Neural progenitor cell (in vitro differentiated cells): ENCODE data around the gene RASIP1. TPM values are rescaled to one million over a fixed set of nuclear protein-coding genes. Genes with fewer than 3 reads are reported as not detected.
"Not testable (repeated sequence)": the region's sequence is repeated elsewhere in the genome, so short reads cannot be mapped to it uniquely, and the experiment has no call there.

ENCODE experiments used
- DNase-seq: peaks from one replicate; pipeline ENCODE4 v3.0.0-alpha.2; 2016; ENCODE audit warnings: low spot score
- H2AFZ ChIP-seq: fragments of 200-600 bp; sonication (generic); replicated peaks from 2 replicates; pipeline ENCODE4 v1.6.1; 2016; ENCODE audit warnings: antibody characterized with exemption
- H3F3A ChIP-seq: fragments of 200-600 bp; sonication (generic); 2 replicates; pipeline ENCODE4 v1.6.1; 2016; ENCODE audit warnings: antibody characterized with exemption, low read depth
- H3K27ac ChIP-seq: fragments of 200-600 bp; sonication (generic); 2 replicates; pipeline ENCODE4 v1.5.1; 2016; ENCODE audit warnings: mild to moderate bottlenecking
- H3K27me3 ChIP-seq: fragments of 200-600 bp; sonication (generic); 2 replicates; pipeline ENCODE4 v1.6.1; 2016; ENCODE audit warnings: mild to moderate bottlenecking, moderate library complexity
- H3K36me3 ChIP-seq: fragments of 200-600 bp; sonication (generic); 2 replicates; pipeline ENCODE4 v1.5.1; 2016
- H3K4me1 ChIP-seq: fragments of 200-600 bp; sonication (generic); 2 replicates; pipeline ENCODE4 v1.6.1; 2016; ENCODE audit warnings: mixed run types
- H3K4me2 ChIP-seq: fragments of 200-600 bp; sonication (generic); 2 replicates; pipeline ENCODE4 v1.6.1; 2016
- H3K4me3 ChIP-seq: fragments of 200-600 bp; sonication (generic); 2 replicates; pipeline ENCODE4 v1.5.1; 2016
- H3K79me2 ChIP-seq: fragments of 200-600 bp; sonication (generic); 2 replicates; pipeline ENCODE4 v1.6.1; 2016; ENCODE audit warnings: low read depth
- H3K9ac ChIP-seq: fragments of 200-600 bp; sonication (generic); 2 replicates; pipeline ENCODE4 v1.6.1; 2016
- H3K9me3 ChIP-seq: fragments of 200-600 bp; sonication (generic); 2 replicates; pipeline ENCODE4 v1.5.1; 2016; ENCODE audit warnings: low read depth
- H4K20me1 ChIP-seq: fragments of 200-600 bp; sonication (generic); 2 replicates; pipeline ENCODE4 v1.6.1; 2016; ENCODE audit warnings: low read depth
- H3K27ac Mint-ChIP-seq: 3 replicates; pipeline ENCODE4 v1.8.0; 2021; ENCODE audit warnings: mixed read lengths
- H3K27me3 Mint-ChIP-seq: 2 replicates; pipeline ENCODE4 v1.8.0; 2022; ENCODE audit warnings: low read depth, mild to moderate bottlenecking, inconsistent platforms, moderate library complexity, mixed read lengths; ENCODE audit not compliant: insufficient read depth
- H3K36me3 Mint-ChIP-seq: 3 replicates; pipeline ENCODE4 v1.8.0; 2021; ENCODE audit warnings: mixed read lengths
- H3K4me1 Mint-ChIP-seq: 3 replicates; pipeline ENCODE4 v1.8.0; 2021; ENCODE audit warnings: mixed read lengths
- H3K4me3 Mint-ChIP-seq: 3 replicates; pipeline ENCODE4 v1.8.0; 2021; ENCODE audit warnings: mild to moderate bottlenecking, moderate library complexity, mixed read lengths
- H3K9me3 Mint-ChIP-seq: 3 replicates; pipeline ENCODE4 v1.8.0; 2020; ENCODE audit warnings: mixed read lengths
- EZH2 ChIP-seq: fragments of 200-600 bp; sonication (generic); IDR thresholded peaks from 2 replicates; pipeline ENCODE4 v1.6.1; 2017; ENCODE audit warnings: antibody characterized with exemption, mild to moderate bottlenecking, moderate library complexity
- EZH2phosphoT487 ChIP-seq: fragments of 200-600 bp; sonication (generic); IDR thresholded peaks from 2 replicates; pipeline ENCODE4 v1.6.1; 2017; ENCODE audit warnings: antibody characterized with exemption
- total RNA-seq: library from RNA; depleted of rRNA; stranded (reverse); fragments of >200 nt; gene quantifications from 2 replicates; pipeline ENCODE4 v1.2.3, GENCODE V29; 2015; ENCODE audit warnings: low replicate concordance
- TF ChIP-seq, protein P1 (sequence below): fragments of 200-600 bp; sonication (generic); IDR thresholded peaks from 2 replicates; pipeline ENCODE4 v1.5.1; 2017; ENCODE audit warnings: antibody characterized with exemption, mild to moderate bottlenecking

Gene RASIP1
- total RNA-seq, 1 donor from 2014 or later = 0.86 TPM

DNA sequence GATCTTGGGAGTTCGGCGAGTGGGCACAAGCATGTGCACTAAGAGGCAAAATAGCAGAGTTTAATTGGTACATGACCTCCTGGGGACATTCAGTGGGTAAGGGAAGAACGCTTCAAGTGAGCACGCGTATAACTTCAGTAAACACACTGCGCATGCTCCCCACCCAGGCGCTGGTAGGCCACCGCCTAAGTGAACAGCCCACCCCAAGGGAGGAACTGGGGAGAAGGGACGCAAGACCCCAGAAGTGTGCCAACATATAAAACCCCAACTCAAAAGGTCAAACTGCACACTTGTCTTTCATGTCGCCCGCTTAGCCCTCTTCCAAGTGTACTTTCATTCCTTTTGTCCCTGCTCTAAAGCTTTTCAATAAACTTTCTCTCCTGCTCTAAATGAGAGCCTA lies 57.1 kb downstream of the RASIP1 start:
- Histone ChIP-seq H3K79me2 (no peaks in the 10 kb centered on the region), H4K20me1 (no peaks in the 10 kb centered on the region), H3K4me3 (no peak overlapping the region), H3K36me3 (no peaks in the 10 kb centered on the region), H3K4me2 (no peak overlapping the region), H2AFZ (no peak overlapping the region), H3K27me3 (no peaks in the 10 kb centered on the region), H3K9me3 (no peaks in the 10 kb centered on the region), H3F3A (peaks cover 2% of the 10 kb centered on the region), H3K27ac (no peak overlapping the region), H3K9ac (no peak overlapping the region), H3K4me1 (no peaks in the 10 kb centered on the region)
- Mint-ChIP-seq H3K36me3 (no peaks in the 10 kb centered on the region), H3K4me1 (peaks cover 15% of the 10 kb centered on the region), H3K4me3 (no peak overlapping the region), H3K9me3 (peaks cover 4% of the 10 kb centered on the region), H3K27ac (no peak overlapping the region), H3K27me3 (peaks cover 5% of the 10 kb centered on the region)
- no peak for TF ChIP-seq EZH2
- TF ChIP-seq, protein P1, sequence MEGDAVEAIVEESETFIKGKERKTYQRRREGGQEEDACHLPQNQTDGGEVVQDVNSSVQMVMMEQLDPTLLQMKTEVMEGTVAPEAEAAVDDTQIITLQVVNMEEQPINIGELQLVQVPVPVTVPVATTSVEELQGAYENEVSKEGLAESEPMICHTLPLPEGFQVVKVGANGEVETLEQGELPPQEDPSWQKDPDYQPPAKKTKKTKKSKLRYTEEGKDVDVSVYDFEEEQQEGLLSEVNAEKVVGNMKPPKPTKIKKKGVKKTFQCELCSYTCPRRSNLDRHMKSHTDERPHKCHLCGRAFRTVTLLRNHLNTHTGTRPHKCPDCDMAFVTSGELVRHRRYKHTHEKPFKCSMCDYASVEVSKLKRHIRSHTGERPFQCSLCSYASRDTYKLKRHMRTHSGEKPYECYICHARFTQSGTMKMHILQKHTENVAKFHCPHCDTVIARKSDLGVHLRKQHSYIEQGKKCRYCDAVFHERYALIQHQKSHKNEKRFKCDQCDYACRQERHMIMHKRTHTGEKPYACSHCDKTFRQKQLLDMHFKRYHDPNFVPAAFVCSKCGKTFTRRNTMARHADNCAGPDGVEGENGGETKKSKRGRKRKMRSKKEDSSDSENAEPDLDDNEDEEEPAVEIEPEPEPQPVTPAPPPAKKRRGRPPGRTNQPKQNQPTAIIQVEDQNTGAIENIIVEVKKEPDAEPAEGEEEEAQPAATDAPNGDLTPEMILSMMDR = no peak
- TF ChIP-seq EZH2phosphoT487 = no peak
- no peak for DNase-seq

DNA sequence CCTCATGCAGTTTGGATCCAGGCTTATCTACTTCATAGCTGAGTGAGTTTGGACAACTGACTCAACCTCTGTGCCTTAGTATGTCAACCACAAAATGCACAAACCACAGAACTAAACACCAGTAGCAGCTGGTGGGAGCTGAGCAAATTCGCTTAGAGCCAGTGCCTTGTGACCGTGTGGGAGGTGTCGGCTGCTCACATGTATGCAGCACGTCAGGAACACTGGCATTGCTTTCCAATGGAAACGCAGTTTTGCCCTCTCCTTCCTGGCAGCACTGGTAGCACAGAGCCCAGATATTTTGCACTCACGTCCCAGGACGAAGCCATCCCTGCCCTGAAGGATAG lies 59.3 kb downstream of the RASIP1 start:
- DNase-seq = no peak
- H3K36me3 ChIP-seq = no peaks in the 10 kb centered on the region

DNA sequence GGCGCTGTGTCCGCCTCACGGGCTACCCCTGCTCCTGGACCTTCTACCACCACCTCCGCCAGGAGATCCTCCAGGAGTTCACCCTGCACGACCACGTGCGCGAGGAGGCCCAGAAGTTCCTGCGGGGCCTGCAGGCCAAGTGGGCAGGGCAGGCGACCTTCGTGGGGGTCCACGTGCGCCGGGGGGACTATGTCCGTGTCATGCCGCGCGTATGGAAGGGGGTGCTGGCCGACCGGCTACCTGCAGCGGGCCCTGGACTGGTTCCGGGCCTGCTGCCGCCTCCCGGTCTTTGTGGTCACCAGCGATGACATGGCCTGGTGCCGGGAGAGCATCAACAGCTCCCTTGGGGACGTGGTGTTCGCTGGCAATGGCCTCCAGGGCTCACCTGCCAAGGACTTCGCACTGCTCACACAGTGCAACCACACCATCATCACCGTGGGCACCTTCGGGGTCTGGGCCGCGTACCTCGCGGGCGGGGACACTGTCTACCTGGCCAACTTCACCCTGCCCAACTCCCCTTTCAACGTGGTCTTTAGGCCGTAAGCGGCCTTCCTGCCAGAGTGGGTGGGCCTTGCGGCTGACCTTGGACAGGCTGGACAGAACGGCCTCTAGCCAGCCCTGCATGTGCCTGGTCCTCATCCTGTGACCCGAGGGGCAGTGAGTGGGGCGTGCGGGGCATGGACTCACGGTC lies 59.8 kb downstream of the RASIP1 start:
- peaks cover 2% of the 10 kb centered on the region for H3K4me1 ChIP-seq
- no peak for DNase-seq
- H3K27ac ChIP-seq = no peak overlapping the region
- no peaks in the 10 kb centered on the region for H3K9me3 ChIP-seq
- no peaks in the 10 kb centered on the region for H4K20me1 ChIP-seq
- H3K27me3 Mint-ChIP-seq = peaks cover 2% of the 10 kb centered on the region
- peaks cover 8% of the 10 kb centered on the region for H3K4me1 Mint-ChIP-seq
- H3K27me3 ChIP-seq = no peaks in the 10 kb centered on the region
- no peak overlapping the region for H3K27ac Mint-ChIP-seq
- H3K4me3 Mint-ChIP-seq = no peak overlapping the region
- no peak overlapping the region for H3K4me3 ChIP-seq
- H3K36me3 ChIP-seq = no peaks in the 10 kb centered on the region
- H3K79me2 ChIP-seq = no peaks in the 10 kb centered on the region
- no peak overlapping the region for H3K9ac ChIP-seq
- no peaks in the 10 kb centered on the region for H3K36me3 Mint-ChIP-seq
- H3K4me2 ChIP-seq = no peak overlapping the region
- H2AFZ ChIP-seq = no peak overlapping the region
- H3K9me3 Mint-ChIP-seq = no peaks in the 10 kb centered on the region
- TF ChIP-seq, protein P1 = no peak
- TF ChIP-seq EZH2 = no peak
- no peak for TF ChIP-seq EZH2phosphoT487
- H3F3A ChIP-seq = peaks cover 2% of the 10 kb centered on the region

More for the DNA sequence above, 59.3 kb downstream of the RASIP1 start:
- Histone ChIP-seq H3K79me2 (no peaks in the 10 kb centered on the region), H4K20me1 (no peaks in the 10 kb centered on the region), H2AFZ (no peak overlapping the region), H3K4me3 (no peak overlapping the region), H3K9ac (no peak overlapping the region), H3K27me3 (no peaks in the 10 kb centered on the region), H3K4me2 (no peak overlapping the region), H3K9me3 (no peaks in the 10 kb centered on the region), H3F3A (peaks cover 2% of the 10 kb centered on the region), H3K27ac (no peak overlapping the region), H3K4me1 (no peaks in the 10 kb centered on the region)
- Mint-ChIP-seq H3K9me3 (no peaks in the 10 kb centered on the region), H3K27me3 (peaks cover 2% of the 10 kb centered on the region), H3K36me3 (no peaks in the 10 kb centered on the region), H3K4me3 (no peak overlapping the region), H3K4me1 (peaks cover 13% of the 10 kb centered on the region), H3K27ac (no peak overlapping the region)
- TF ChIP-seq EZH2 = no peak
- no peak for TF ChIP-seq EZH2phosphoT487
- TF ChIP-seq, protein P1 = no peak

DNA sequence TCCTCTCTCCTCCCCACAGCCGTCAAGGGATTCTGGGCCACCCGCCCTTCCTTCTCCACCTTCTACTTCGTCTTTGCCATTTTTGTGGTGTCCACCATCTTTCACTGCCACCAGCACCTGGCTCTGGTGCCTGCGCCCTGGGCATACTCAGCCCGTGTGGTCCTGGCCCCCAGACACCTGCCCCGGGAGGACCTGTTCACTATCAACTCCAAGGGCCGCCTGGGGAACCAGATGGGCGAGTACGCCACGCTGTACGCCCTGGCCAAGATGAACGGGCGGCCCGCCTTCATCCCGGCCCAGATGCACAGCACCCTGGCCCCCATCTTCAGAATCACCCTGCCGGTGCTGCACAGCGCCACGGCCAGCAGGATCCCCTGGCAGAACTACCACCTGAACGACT lies 60.4 kb downstream of the RASIP1 start:
- H3K27me3 Mint-ChIP-seq, H3K9me3 ChIP-seq, DNase-seq, H3F3A ChIP-seq, H3K9me3 Mint-ChIP-seq, H3K27ac ChIP-seq, H2AFZ ChIP-seq, H3K36me3 ChIP-seq, H3K4me3 ChIP-seq, H3K27ac Mint-ChIP-seq, H3K36me3 Mint-ChIP-seq, H3K4me3 Mint-ChIP-seq, H3K27me3 ChIP-seq, H3K79me2 ChIP-seq, H3K4me1 ChIP-seq, H3K9ac ChIP-seq, H3K4me2 ChIP-seq, H4K20me1 ChIP-seq: not testable (repeated sequence)
- H3K4me1 Mint-ChIP-seq = peaks cover 10% of the 10 kb centered on the region
